HepG2 (cell line): ENCODE results near the gene KHNYN. TPM values are rescaled to one million over a fixed set of nuclear protein-coding genes. Genes with fewer than 3 reads are reported as not detected.

Source experiments
- HES4 ChIP-seq: sonication (generic); formaldehyde crosslinking; IDR thresholded peaks from 2 replicates; pipeline ENCODE4 v1.9.0; 2021; ENCODE audit warnings: mild to moderate bottlenecking, missing genetic modification reagents, borderline replicate concordance
- KLF13 ChIP-seq: sonication (generic); formaldehyde crosslinking; IDR thresholded peaks from 2 replicates; pipeline ENCODE4 v1.4.0; 2020; ENCODE audit warnings: mild to moderate bottlenecking, missing genetic modification reagents
- PAF1 ChIP-seq: IDR thresholded peaks from 2 replicates; pipeline ENCODE4 v1.6.1; 2016; ENCODE audit warnings: missing genetic modification reagents, missing compliant biosample characterization
- PHF5A ChIP-seq: IDR thresholded peaks from one replicate; pipeline ENCODE4 v1.6.1; 2018; ENCODE audit warnings: low read depth, missing genetic modification reagents; ENCODE audit not compliant: unreplicated experiment
- SRY ChIP-seq: sonication (generic); formaldehyde crosslinking; IDR thresholded peaks from 2 replicates; pipeline ENCODE4 v1.8.0; 2022; ENCODE audit warnings: mild to moderate bottlenecking, missing genetic modification reagents
- SSRP1 ChIP-seq: IDR thresholded peaks from 2 replicates; pipeline ENCODE4 v1.6.1; 2016; ENCODE audit warnings: control low read depth
- XBP1 ChIP-seq: sonication (generic); formaldehyde crosslinking; IDR thresholded peaks from 2 replicates; pipeline ENCODE4 v1.5.0; 2020; ENCODE audit warnings: missing genetic modification reagents
- ZNF326 ChIP-seq: sonication (generic); formaldehyde crosslinking; IDR thresholded peaks from 2 replicates; pipeline ENCODE4 v1.4.0; 2020; ENCODE audit warnings: missing genetic modification reagents, borderline replicate concordance
- ZNF34 ChIP-seq: sonication (generic); formaldehyde crosslinking; IDR thresholded peaks from 2 replicates; pipeline ENCODE4 v1.4.0; 2020; ENCODE audit warnings: mild to moderate bottlenecking, missing genetic modification reagents, borderline replicate concordance
- ZNF556 ChIP-seq: sonication (generic); formaldehyde crosslinking; IDR thresholded peaks from 2 replicates; pipeline ENCODE4 v1.4.0; 2020; ENCODE audit warnings: mild to moderate bottlenecking, missing genetic modification reagents, borderline replicate concordance
- ZSCAN9 ChIP-seq: IDR thresholded peaks from 2 replicates; pipeline ENCODE4 v1.6.1; 2016; ENCODE audit warnings: borderline replicate concordance
- polyA plus RNA-seq, 8 experiments: library from polyadenylated mRNA; depleted of rRNA in 3 of 8; stranded (reverse) in 7 of 8; unstranded in 1 of 8; fragments of >200 nt; fragmentation: Illumina TruSeq in 4 of 8; extraction: Trizol in 4 of 8; gene quantifications; 2 replicates each; pipeline versions ENCODE4 v1.2.1 to v1.2.3, GENCODE V29; 2011 to 2016; ENCODE audit warnings: low read depth in 4 of 8, missing spikeins in 1 of 8, mixed read lengths in 1 of 8; ENCODE audit not compliant: insufficient read depth in 1 of 8
- total RNA-seq, 5 experiments: library from RNA; depleted of rRNA; stranded (reverse); fragments of >200 nt; fragmentation: Illumina TruSeq; extraction: Trizol; gene quantifications; 2 replicates each; pipeline ENCODE4 v1.2.3, GENCODE V29; 2016; ENCODE audit warnings: low read depth in 1 of 5
- TF ChIP-seq, protein P1 (sequence below): sonication (generic); formaldehyde crosslinking; IDR thresholded peaks from 2 replicates; pipeline ENCODE4 v1.8.1; 2023; ENCODE audit warnings: mild to moderate bottlenecking, inconsistent platforms, moderate library complexity, missing genetic modification reagents, borderline replicate concordance
- TF ChIP-seq, protein P2 (sequence below): IDR thresholded peaks from 2 replicates; pipeline ENCODE4 v1.6.1; 2016; ENCODE audit warnings: control low read depth
- TF ChIP-seq, protein P3 (sequence below): sonication (generic); formaldehyde crosslinking; IDR thresholded peaks from 2 replicates; pipeline ENCODE4 v1.8.1; 2022; ENCODE audit warnings: mild to moderate bottlenecking, missing genetic modification reagents

Gene KHNYN
- total and polyA plus RNA-seq, 2 of the 13 experiments (the other 11 are each of a cell fraction or from before 2014, with no cell fraction given): 52.8 to 75.7 TPM

- TF ChIP-seq, protein P1, sequence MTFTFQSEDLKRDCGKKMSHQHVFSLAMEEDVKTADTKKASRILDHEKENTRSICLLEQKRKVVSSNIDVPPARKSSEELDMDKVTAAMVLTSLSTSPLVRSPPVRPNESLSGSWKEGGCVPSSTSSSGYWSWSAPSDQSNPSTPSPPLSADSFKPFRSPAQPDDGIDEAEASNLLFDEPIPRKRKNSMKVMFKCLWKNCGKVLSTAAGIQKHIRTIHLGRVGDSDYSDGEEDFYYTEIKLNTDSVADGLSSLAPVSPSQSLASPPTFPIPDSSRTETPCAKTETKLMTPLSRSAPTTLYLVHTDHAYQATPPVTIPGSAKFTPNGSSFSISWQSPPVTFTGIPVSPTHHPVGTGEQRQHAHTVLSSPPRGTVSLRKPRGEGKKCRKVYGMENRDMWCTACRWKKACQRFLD (CRISPR knock-in tag): no peak
- TF ChIP-seq XBP1 (CRISPR knock-in tag) (no peak), HES4 (CRISPR knock-in tag) (no peak), ZSCAN9 (CRISPR knock-in tag) (0 out of 2 replicates have a peak, but pooled peaks have one; percentile 28), ZNF34 (CRISPR knock-in tag) (no peak), PHF5A (CRISPR knock-in tag) (no peak), ZNF556 (CRISPR knock-in tag) (no peak), SSRP1 (CRISPR knock-in tag) (no peak), KLF13 (CRISPR knock-in tag) (no peak), PAF1 (CRISPR knock-in tag) (peak; percentile 78), ZNF326 (CRISPR knock-in tag) (no peak), SRY (CRISPR knock-in tag) (no peak)
- TF ChIP-seq, protein P2, sequence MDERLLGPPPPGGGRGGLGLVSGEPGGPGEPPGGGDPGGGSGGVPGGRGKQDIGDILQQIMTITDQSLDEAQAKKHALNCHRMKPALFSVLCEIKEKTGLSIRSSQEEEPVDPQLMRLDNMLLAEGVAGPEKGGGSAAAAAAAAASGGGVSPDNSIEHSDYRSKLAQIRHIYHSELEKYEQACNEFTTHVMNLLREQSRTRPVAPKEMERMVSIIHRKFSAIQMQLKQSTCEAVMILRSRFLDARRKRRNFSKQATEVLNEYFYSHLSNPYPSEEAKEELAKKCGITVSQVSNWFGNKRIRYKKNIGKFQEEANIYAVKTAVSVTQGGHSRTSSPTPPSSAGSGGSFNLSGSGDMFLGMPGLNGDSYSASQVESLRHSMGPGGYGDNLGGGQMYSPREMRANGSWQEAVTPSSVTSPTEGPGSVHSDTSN (CRISPR knock-in tag): no peak
- TF ChIP-seq, protein P3, sequence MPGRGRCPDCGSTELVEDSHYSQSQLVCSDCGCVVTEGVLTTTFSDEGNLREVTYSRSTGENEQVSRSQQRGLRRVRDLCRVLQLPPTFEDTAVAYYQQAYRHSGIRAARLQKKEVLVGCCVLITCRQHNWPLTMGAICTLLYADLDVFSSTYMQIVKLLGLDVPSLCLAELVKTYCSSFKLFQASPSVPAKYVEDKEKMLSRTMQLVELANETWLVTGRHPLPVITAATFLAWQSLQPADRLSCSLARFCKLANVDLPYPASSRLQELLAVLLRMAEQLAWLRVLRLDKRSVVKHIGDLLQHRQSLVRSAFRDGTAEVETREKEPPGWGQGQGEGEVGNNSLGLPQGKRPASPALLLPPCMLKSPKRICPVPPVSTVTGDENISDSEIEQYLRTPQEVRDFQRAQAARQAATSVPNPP (CRISPR knock-in tag): no peak
Measured at GRCh38 chr14:24441485-24441884, 11.7 kb downstream of the KHNYN start (continued).
